Measurements from ENCODE around the gene NCLN. TPM values are rescaled to one million over a fixed set of nuclear protein-coding genes. Genes with fewer than 3 reads are reported as not detected.
"Not testable (repeated sequence)": the region's sequence is repeated elsewhere in the genome, so short reads cannot be mapped to it uniquely, and the experiment has no call there.

The NCLN gene
- total RNA-seq, 2 donors from 2014 or later = 32.8 to 48.9 TPM

DNA sequence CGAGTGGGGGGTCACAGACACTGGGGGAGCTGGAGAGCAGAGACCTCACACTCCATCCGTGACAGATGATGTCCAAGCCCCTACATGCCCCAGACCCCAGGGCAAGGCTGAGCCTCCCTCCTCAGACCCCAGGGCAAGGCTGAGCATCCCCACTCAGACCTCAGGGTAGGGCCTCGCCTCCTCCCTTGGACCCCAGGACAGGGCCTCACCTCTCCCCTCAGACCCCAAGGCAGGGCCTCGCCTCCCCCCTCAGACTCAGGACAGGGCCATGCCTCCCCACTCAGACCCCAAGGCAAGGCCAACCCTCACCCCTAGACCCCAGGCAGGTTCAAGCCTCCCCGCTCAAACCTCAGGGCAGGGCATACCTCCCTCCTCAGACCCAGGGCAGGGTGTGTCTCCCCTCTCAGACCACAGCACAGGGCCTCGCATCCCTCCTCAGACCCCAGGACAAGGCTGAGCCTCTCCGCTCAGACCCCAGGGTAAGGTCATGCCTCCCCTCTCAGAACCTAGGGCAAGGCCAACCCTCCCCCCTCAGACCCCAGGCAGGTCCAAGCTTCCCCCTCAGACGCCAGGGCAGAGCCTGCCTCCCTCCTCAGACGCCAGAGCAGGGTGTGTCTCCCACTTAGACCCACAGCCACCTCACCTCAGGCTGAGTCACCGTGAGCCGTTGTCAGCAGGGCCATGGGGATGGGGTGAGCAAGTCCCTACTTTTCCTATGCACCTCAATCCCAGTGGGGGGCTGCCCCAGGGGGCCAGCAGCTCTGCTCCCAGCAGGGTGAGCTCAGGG, 8.8 kb upstream of the NCLN start:
- intact Hi-C loops (cut with DNase I) = no loop called here
- DNase-seq = no peak
- peak in 1 of 2 donors; percentile 17 for ATAC-seq

DNA sequence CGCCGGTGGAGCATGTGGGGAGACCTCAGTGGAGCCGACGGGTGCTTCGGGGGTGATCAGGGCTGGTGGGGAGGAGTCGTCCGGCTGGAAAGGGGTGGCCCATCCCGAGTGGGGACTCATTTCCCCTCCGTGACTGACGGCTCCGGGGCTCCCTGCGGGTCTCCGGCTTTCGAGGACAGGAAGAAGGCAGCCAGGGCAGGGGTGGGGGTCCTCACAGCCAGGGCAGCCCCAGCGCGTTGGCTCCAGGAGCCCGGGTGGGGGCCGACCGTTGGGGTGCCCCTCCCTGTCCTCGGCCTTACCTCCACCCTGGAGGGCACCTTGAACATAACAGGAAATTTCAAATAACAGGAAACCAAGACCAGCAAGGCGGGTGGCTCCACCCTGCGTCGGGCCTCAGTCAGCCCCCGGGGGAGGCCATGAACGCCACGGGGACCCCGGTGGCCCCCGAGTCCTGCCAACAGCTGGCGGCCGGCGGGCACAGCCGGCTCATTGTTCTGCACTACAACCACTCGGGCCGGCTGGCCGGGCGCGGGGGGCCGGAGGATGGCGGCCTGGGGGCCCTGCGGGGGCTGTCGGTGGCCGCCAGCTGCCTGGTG, 7.3 kb upstream of the NCLN start, which contains the start of gene S1PR4:
Gene S1PR4 (plus strand): TSS at position 393 of the 596 bp plus-strand sequence. CDS start 24 bp downstream, at position 417.
- ATAC-seq (peak; percentile 51 to 72), DNase-seq (no peak)
- intact Hi-C loops (cut with DNase I) = no loop called here

DNA sequence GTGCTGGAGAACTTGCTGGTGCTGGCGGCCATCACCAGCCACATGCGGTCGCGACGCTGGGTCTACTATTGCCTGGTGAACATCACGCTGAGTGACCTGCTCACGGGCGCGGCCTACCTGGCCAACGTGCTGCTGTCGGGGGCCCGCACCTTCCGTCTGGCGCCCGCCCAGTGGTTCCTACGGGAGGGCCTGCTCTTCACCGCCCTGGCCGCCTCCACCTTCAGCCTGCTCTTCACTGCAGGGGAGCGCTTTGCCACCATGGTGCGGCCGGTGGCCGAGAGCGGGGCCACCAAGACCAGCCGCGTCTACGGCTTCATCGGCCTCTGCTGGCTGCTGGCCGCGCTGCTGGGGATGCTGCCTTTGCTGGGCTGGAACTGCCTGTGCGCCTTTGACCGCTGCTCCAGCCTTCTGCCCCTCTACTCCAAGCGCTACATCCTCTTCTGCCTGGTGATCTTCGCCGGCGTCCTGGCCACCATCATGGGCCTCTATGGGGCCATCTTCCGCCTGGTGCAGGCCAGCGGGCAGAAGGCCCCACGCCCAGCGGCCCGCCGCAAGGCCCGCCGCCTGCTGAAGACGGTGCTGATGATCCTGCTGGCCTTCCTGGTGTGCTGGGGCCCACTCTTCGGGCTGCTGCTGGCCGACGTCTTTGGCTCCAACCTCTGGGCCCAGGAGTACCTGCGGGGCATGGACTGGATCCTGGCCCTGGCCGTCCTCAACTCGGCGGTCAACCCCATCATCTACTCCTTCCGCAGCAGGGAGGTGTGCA, 6.6 kb upstream of the NCLN start:
- peak; percentile 7 to 13 for ATAC-seq
- intact Hi-C loops (cut with DNase I) = no loop called here
- DNase-seq = no peak

DNA sequence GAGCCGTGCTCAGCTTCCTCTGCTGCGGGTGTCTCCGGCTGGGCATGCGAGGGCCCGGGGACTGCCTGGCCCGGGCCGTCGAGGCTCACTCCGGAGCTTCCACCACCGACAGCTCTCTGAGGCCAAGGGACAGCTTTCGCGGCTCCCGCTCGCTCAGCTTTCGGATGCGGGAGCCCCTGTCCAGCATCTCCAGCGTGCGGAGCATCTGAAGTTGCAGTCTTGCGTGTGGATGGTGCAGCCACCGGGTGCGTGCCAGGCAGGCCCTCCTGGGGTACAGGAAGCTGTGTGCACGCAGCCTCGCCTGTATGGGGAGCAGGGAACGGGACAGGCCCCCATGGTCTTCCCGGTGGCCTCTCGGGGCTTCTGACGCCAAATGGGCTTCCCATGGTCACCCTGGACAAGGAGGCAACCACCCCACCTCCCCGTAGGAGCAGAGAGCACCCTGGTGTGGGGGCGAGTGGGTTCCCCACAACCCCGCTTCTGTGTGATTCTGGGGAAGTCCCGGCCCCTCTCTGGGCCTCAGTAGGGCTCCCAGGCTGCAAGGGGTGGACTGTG, 5.9 kb upstream of the NCLN start:
- DNase-seq = no peak
- intact Hi-C loops (cut with DNase I) = no loop called here
- ATAC-seq = peak; percentile 5 to 17

DNA sequence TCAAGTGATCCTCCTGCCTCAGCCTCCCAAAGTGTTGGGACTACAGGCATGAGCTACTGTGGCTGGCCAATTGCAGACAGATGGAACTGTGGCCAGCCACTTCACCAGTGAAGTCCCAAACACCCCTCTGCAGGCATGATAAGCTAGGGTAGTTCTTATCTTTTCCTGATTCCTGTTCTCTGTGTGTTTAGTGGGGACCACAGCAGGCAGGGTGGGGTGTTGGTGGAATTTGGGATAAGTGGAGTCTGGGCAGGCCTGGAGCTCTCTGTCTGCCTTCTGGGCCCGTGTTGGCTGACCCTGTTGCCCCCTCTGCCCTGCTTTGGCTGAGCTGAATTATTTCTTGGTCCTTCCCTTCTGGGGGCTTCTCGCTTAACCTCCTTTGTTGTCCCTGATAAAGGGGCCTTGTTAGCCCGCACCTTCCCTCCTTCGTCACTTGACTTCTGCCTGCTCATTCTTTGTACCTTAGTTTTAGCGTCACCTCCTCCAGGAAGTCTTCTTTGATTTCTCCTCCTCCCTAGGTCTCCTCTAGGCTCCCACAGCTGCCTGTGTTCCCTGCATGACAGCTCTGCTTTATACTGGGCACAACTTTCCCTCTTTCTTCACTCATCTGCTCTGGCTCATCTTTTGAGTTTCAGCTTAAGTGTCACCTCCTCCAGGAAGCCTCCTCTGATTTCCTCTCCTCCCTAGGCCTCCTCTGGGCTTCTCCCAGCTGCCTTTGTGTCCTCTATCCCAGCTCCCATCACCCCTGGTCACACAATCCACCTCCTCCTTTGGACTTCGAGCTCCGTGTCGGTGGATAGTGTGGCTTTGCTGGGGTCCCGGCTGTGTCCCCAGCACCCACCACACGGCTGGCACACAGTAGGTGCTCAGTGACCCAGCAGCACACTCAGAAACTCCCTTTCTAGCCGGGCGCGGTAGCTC, 1.7 kb upstream of the NCLN start:
- intact Hi-C loops (cut with DNase I) = no loop called here
- no peak for DNase-seq
- no peak for ATAC-seq

DNA sequence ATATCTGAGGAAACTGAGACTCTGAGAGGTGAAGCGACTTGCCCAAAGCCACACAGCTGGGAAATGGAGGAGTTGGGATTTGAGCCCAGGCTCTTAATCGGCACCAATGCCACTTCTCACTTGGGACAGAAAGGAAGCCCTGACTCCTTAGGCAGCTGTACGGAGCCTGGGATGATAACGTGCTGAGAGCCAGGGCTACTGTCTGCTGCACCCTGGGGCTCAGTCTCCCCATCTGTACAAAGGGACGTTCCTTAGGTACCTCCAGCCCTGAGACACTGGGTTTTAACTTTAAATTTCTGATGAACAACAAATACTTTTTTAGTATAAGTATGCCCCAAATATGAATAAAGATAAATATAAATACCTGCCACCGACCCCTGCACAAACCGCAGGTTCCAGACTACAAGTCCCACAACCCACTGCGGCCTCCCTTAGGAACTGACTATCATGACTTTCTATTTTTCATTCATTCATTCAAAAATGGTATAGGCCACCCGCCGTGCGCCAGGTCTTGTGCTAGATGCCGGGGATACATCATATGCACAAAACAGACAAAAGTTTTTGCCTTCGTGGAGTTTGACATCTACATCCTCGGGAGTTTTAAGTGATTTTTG, 776 bp upstream of the NCLN start:
- DNase-seq (peak; percentile 82), ATAC-seq (peak; percentile 51 to 64)
- intact Hi-C loops (cut with DNase I) = no loop called here

DNA sequence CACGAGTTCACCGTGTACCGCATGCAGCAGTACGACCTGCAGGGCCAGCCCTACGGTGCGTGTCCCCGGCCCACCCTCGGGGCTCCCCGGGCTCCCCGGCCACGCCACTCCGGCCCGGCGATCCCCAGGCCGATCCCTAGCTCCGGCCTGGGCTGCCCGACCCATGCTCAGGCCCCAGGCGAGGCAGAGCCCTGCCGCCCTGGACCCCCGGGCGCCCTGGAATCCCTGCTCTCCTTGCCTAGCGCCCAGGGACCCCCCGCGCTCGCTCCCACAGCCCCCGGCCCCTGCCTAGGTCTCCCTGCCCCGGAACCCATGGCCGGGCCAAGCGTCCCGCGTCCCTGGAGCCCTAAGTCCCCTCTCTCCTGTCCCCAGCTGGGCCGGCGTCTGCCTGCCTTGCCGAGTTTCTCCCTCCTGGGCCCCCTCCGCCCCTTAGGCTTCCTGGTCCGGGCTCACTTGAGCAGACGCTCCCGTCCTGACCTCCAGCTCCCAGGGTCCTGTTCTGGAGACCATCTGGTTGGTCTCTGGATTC, 494 bp downstream of the NCLN start:
- intact Hi-C loops (cut with DNase I) = no loop called here

DNA sequence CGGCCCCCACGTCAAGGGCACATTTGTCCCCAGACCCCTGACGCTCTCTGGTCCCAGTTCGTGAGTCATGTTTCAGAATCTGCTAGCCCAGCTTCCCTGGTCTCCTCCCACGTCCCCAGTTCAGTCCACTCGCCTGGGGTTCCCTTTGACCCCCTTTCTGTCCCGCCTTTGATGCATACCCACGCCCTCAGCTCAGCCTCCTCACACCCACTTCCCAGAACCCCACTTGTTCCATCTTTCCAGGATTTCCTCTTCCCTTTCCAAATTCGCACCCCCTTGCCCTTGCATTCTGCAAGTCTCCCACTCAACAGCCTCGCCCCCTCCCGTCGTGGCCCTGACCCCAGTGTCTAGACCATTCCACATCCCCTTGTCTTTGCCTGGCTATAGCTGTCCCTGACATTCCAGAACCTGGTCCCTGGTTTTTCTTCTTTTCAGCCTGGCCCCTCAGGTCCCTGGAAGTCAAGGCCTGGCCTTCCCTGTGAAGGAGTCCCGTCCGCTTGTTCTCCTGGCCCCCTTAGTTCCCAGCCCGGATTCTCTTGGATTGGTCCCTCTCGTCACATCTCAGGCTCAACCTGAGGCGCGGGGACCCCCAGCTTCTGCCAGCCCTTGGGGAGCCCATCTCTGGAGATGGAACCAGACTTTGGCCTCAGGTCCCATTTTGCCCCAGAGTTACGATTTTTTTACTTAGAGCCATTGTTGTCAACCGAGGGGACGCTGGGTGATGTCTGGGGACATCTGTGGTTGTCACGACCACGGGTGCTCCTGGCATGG, 1.3 kb downstream of the NCLN start:
- DNase-seq = peak; percentile 15

More for the DNA sequence above, 494 bp downstream of the NCLN start:
- ATAC-seq (peak; percentile 15 to 36), DNase-seq (peak; percentile 19)

DNA sequence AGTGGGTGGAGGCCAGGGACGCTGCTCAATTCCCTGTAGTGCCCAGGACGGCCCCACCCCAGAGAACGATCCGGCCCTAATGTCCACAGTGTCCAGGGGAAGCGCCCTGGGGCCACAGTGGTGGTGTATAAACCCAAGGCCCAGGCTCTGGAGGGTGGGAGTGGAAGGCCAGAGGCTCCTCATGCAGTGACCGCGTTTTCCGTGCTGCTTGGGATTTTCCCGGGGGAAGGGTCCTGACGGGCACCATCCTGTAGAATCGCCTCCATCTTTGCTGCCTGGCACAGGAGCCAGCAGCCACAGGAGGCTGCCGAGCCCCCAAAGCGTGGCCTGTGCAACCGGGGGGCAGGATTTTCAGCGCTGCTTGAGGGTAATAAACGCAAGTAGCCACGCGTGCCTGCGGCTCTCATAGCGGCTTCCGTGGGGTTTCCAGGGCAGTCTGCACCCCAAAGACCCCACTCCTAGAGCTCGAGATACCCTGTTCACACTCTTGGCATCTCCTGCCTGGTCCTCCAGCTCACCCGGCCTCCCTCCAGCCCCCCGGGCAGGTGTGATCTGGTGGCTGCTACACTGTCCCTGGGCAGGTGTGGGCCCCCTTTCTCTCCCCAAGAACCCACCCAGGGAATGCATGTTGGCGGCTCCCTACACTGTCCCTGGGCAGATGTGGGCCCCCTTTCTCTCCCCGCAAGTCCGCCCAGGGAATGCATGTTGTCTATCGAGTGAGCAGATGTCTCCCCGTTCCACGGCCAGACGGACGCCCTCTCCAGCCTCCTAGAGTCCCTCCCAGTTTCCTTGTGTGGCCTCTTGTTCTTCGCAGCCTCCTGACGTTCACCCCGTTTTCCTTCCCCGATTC, 2.2 kb downstream of the NCLN start:
- ATAC-seq (no peak), DNase-seq (peak; percentile 16)
- intact Hi-C loops (cut with DNase I) = no loop called here

More for the DNA sequence above, 1.3 kb downstream of the NCLN start:
- intact Hi-C loops (cut with DNase I) = no loop called here
- no peak for ATAC-seq

DNA sequence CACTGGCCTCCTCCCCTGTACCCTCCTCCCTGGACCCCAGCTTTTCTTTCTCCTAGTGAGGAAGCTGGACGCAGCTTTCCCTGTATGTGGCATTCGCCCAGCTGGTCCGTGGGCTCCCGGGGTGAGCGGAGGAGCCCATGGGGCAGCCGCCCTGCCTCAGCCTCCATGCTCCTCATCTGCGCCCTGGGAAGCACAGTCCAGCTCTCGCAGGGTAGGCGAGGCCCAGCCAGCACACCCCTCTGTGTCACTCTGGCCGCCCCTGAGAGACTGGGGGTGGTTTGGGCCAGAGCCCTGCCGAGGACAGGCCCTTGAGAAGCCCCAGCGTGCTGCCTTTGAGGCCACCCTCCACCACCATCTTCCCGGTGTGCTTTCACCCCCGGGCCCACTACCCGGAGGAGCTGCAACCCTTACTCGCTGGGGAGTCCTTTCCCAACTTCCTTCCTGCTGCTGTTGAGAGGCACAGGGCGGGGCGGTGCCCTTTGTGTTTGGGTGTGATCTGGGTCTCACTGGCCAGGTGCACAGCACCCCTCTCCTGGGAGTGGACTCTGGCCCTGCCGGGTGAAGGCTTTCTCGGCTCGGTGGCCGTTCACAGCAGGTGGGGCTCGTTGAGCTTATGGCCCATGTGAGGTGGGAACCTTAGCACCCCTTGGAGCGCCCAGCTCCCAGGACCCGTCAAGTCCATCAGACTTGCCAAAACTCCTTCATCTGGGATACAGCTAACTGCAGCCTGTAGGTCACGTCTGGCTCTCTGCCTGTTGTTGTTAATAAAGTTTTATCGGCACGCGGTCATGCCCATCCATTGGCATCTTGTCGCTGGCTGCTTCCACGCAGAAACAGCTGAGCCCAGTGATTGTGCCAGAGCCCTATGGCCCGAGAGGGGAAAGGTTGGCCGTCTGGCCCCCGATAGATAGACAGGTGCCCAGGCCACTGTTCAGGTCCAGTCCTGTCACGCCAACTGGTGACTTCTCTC, 3.2 kb downstream of the NCLN start:
- ATAC-seq (no peak), DNase-seq (peak; percentile 25)
- intact Hi-C loops (cut with DNase I) = no loop called here

DNA sequence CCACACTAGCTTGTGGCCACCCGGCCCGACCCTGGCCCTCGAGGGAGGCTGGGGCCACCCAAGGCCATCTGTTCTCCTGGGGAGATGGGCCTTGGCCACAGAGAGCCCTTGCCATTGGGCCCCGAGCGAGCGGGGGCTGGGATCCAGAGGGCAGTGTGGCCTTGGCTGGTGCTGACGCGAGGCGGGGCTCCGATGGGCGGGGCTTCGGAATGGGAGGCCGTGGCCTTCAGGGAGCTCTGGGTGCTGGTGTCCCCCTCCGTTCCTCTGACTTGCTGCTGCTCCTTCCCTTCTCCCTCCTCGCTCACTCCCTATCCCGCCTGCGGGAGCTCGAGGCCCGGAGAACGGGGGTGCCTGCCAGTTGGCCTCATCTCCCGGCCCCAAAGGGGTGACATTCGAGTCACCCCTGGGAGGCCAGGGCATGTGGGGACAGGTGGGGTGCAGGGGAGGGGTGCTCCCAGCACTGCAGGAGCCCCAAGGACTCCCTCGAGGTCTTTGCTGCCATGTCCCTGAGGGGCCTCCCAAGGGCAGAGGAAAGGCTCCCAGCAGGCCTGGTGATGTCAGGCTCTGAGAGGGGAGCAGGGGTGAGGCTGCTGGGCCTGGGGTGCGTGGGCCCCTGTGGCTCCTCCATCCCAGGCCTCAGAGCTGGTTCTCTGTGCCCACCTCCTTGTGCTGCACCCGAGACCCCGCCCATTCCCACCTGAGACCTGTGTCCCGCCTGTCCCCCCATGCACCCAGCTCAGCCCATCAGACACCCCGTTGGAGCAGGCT, 4.2 kb downstream of the NCLN start:
- ATAC-seq (no peak), DNase-seq (peak; percentile 17)
- intact Hi-C loops (cut with DNase I) = no loop called here

DNA sequence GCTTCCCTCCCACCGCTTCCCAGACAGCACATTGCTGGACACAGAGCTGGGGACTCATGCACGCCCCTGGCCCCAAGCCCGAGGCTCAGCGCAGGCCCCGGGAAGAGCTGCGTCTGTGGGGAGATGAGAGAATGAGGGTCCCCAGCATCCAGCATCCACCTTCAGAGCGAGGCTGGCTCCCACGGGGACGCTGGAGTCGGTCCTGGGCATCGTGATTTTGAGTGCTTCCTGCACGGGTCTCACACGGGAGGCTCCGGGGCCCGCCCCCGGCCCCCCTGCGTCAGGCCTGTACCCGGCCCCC, 4.7 kb downstream of the NCLN start:
- DNase-seq = no peak
- no peak for ATAC-seq
- intact Hi-C loops (cut with DNase I) = no loop called here

DNA sequence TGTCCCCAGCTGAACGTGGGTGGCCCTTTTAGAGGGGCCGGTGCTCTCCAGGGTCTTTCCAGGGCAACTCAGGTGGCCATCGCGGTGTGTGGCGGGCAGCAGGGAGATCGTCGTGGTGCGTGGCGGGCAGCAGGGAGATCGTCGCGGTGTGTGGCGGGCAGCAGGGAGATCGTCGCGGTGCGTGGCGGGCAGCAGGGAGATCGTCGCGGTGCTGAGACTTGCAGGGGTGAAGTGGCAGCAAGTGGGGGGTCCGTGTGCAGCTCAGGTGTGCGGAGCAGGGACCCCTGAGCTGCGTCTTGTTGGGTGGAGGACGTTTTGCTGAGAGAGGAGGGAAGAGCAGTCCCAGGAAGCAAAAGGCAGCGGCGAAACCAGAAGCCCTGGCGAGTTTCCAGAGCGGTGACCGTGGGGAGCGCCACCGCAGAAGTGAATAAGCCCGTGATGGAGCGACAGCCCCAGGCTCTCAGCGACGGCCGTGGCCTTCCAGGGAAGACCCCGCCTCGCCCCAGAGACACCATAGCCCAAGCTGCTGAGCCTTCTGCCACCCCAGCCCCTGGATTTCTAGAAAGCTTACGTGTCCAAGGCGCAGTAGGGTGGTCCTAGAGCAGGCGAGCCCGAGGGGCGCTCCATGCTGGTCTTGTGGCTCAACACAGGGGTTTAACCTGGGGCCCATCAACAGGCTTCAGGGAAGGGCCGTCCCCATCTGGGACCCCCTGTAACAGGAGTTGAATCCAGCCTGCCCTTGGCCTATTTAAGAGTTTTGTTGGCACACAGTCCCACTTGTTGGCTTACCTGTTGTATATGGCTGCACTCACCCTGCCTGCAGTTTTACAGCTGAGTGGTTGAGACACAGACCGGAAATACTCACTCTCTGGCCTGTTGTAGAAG, 5.4 kb downstream of the NCLN start:
- no peak for ATAC-seq
- intact Hi-C loops (cut with DNase I) = no loop called here
- DNase-seq = peak; percentile 20

DNA sequence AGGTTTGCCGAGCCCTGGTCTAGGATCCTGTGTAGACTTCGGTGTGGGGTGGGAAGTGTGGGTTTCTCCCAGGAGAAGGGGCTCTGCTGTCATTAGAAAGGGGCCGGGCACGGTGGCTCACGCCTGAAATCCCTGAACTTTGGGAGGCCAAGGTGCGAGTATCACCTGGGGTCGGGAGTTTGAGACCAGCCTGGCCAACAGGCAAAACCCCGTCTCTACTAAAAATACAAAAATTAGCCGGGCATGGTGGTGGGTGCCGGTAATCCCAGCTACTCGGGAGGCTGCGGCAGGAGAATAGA, 6.0 kb downstream of the NCLN start:
- DNase-seq; intact Hi-C loops (cut with DNase I); ATAC-seq: not testable (repeated sequence)

All from left cardiac atrium (tissue), 4 donors.